ENCODE results near the gene ANKRD53.

ANKRD53 gene, protein sequence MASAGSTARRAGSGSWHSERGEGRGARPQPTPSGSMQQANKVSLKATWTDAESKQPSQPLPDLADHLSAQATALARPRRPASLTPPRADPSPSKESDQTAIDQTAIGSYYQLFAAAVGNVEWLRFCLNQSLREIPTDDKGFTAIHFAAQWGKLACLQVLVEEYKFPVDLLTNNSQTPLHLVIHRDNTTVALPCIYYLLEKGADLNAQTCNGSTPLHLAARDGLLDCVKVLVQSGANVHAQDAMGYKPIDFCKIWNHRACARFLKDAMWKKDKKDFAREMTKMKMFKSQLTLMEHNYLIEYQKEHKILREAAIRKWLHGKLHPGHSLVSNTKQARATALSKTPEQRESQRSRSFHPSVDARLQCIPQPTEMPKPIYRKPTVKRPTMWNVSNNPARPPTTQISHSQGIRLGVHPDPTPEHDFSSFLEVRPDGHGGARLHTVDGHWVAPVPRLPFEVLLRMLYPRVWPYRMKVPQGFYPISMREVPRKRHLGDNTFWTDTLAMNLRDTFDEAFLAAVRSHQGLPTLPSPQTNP

DNA sequence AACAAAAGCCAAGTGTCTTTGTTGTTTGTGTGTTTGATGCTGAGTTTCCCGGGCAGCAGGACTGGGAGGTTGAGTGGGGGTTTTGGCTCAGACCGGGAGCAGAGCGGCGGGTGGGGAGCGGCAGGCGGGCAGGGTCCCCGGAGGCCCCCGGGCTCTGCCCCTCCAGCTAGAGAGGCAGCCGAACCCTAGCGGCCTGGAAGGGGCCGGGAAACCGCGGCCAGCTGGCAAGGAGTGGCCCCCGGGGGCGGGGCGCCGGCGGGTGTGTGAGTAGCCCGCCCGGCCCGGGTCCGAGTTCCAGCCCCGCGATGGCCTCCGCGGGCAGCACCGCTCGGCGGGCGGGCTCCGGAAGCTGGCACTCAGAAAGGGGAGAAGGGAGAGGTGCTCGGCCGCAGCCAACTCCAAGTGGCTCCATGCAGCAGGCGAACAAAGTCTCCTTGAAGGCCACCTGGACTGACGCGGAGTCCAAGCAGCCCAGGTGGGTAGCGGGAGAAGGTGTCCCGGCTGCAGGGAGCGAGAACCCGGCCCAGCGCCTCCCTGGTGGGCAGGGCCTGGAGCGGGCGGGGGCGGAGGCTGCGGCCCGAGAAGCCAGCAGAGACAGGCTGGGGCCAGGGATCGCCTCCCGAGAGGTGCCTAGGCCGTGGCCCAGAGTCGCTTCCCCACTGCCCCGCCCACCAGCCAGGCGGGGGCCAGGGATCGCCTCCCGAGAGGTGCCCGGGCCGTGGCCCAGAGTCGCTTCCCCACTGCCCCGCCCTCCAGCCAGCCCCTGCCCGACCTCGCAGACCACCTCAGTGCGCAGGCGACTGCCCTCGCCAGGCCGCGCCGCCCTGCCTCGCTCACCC lies at the start of gene ANKRD53:
Gene ANKRD53 (plus strand): TSS at position 290 of the 839 bp plus-strand sequence. CDS start 16 bp downstream, at position 306.
- 0 out of 2 replicates have a peak within 1 kb of the TSS, but pooled peaks have one; percentile 69 for H2AFZ ChIP-seq (ENCODE audit: low read depth)
- TF ChIP-seq, protein P1, sequence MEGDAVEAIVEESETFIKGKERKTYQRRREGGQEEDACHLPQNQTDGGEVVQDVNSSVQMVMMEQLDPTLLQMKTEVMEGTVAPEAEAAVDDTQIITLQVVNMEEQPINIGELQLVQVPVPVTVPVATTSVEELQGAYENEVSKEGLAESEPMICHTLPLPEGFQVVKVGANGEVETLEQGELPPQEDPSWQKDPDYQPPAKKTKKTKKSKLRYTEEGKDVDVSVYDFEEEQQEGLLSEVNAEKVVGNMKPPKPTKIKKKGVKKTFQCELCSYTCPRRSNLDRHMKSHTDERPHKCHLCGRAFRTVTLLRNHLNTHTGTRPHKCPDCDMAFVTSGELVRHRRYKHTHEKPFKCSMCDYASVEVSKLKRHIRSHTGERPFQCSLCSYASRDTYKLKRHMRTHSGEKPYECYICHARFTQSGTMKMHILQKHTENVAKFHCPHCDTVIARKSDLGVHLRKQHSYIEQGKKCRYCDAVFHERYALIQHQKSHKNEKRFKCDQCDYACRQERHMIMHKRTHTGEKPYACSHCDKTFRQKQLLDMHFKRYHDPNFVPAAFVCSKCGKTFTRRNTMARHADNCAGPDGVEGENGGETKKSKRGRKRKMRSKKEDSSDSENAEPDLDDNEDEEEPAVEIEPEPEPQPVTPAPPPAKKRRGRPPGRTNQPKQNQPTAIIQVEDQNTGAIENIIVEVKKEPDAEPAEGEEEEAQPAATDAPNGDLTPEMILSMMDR (conservative IDR thresholded peaks at IDR 0.05; ENCODE audit: low read depth, low read length) = no peak
- H3K4me2 ChIP-seq = peak within 1 kb of the TSS; percentile 39; the same call in 1 of the 2 replicates
- no peaks in the 10 kb centered on the region for H3K36me3 ChIP-seq (ENCODE audit: insufficient read depth)
- peak within 1 kb of the TSS; percentile 91 for H3K4me3 ChIP-seq (IDR thresholded peaks at IDR 0.05; ENCODE audit: insufficient read depth, low read depth, low read length)
- no peaks in the 10 kb centered on the region for H3K27me3 ChIP-seq (ENCODE audit: insufficient read depth, low read depth)
- H3K27ac ChIP-seq = no peak within 1 kb of the TSS; the same call in 1 of the 2 replicates
- peaks cover 16% of the 10 kb centered on the region for H3K4me1 ChIP-seq (ENCODE audit: low read depth, poor library complexity, severe bottlenecking)
- no peaks in the 10 kb centered on the region for H4K20me1 ChIP-seq (ENCODE audit: insufficient read depth)
- no peak within 1 kb of the TSS for H3K9ac ChIP-seq
- H3K79me2 ChIP-seq (ENCODE audit: insufficient read depth, low read depth) = no peaks in the 10 kb centered on the region

DNA sequence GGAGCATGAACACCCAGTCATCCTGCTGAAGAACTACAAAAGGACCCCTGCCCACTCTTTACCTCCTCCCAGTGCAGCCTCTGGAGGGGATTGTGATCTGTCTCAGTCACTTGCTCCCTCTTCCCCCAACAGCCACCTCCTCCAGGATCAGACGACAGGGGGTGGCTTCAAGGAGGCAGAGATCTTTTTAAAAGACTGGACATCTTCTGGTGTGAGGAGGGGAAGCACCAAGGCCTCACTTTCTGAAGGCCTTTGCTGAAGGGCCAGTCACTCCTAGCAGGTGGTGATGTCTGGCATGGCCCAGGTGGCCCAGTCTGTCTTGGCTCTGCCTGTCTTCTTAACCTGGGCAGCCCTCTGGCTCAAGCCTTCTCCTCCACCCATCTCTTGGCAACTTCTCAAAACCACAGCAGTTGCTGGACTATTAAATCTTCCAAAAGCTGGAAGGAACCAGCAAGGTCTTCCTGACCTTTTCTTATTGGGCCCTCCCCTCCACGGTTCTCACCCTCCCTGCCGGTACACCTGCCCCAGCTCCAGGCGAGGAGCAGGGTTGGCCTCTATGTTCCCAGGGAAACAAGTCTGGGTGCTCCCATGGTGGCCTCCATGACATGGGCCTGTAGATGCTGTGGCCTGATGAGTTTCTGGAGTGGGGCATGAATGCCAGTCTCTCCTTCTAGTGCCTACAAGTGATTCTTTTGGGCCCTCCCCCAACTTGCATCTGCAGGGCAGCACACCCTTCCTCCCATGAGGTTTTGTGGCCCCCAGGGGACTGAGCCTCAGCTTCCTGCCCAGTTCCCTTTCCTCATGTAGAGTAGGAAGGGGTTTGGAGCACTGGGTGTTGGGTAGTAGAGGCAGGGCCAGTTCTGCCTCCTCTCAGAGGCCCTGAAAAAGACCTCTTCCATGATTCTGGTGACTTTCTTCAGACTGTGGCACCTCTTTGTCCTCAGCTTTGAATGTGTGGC lies 47.8 kb upstream of the ANKRD53 start:
- H3K79me2 ChIP-seq (ENCODE audit: insufficient read depth, low read depth) = no peaks in the 10 kb centered on the region
- H3K27ac ChIP-seq = no peak overlapping the region
- H3K4me1 ChIP-seq (ENCODE audit: low read depth, poor library complexity, severe bottlenecking) = no peaks in the 10 kb centered on the region
- no peaks in the 10 kb centered on the region for H3K27me3 ChIP-seq (ENCODE audit: insufficient read depth, low read depth)
- no peaks in the 10 kb centered on the region for H3K36me3 ChIP-seq (ENCODE audit: insufficient read depth)
- TF ChIP-seq, protein P1 (conservative IDR thresholded peaks at IDR 0.05; ENCODE audit: low read depth, low read length) = no peak
- H3K4me3 ChIP-seq (IDR thresholded peaks at IDR 0.05; ENCODE audit: insufficient read depth, low read depth, low read length) = no peak overlapping the region
- H3K9ac ChIP-seq = no peak overlapping the region
- H2AFZ ChIP-seq (ENCODE audit: low read depth) = no peak overlapping the region
- no peak overlapping the region for H3K4me2 ChIP-seq
- no peaks in the 10 kb centered on the region for H4K20me1 ChIP-seq (ENCODE audit: insufficient read depth)

DNA sequence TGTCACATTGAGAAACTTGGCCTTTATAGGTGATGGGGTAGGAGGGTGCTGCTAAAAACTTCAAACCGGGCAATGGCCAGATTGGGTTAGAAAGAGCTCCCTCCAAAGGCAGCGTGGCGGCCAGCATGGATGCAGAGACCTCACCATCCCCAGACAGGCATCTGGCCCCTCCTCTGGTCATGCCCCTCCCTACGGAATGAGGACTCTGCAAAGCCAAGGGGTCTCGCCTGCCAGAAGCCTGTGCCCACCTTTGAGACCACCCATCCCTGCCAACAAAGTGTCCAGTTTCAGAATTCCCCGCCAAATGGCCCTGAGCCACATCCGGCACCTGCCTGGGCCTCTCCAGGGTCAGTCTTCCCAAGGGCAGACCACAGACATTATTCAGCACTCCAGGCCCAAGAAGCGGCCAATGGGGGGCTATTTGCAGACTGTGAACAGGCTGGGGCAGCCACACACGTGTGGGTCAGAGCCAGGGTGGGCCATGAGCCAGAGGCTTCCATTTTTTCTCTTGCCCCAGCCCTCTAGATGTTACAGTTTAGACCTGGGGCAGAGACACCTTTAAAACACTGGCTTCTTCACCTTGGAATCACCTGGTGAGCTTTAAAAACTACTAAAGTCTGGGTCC lies 46.9 kb upstream of the ANKRD53 start:
- no peaks in the 10 kb centered on the region for H3K27me3 ChIP-seq (ENCODE audit: insufficient read depth, low read depth)
- no peak overlapping the region for H3K4me2 ChIP-seq
- H3K79me2 ChIP-seq (ENCODE audit: insufficient read depth, low read depth) = no peaks in the 10 kb centered on the region
- no peaks in the 10 kb centered on the region for H3K4me1 ChIP-seq (ENCODE audit: low read depth, poor library complexity, severe bottlenecking)
- TF ChIP-seq, protein P1 (conservative IDR thresholded peaks at IDR 0.05; ENCODE audit: low read depth, low read length) = no peak
- no peaks in the 10 kb centered on the region for H3K36me3 ChIP-seq (ENCODE audit: insufficient read depth)
- H3K27ac ChIP-seq = no peak overlapping the region
- no peak overlapping the region for H3K4me3 ChIP-seq (IDR thresholded peaks at IDR 0.05; ENCODE audit: insufficient read depth, low read depth, low read length)
- no peak overlapping the region for H2AFZ ChIP-seq (ENCODE audit: low read depth)
- H4K20me1 ChIP-seq (ENCODE audit: insufficient read depth) = no peaks in the 10 kb centered on the region
- H3K9ac ChIP-seq = no peak overlapping the region

All from KMS-11 (cell line).